Measurements from ENCODE around the gene ACBD4. TPM values are rescaled to one million over a fixed set of nuclear protein-coding genes. Genes with fewer than 3 reads are reported as not detected.
A peak's percentile ranks its signal among the peaks of the same experiment; 100 is the strongest.

ACBD4 gene
- total RNA-seq, 1 donor from 2014 or later, result 9.4 TPM

GRCh38 chr17:45093444-45094110 is 41.9 kb upstream of the ACBD4 start:
- Mint-ChIP-seq H3K9me3 (ENCODE audit: unreplicated experiment) (no peaks in the 10 kb centered on the region), H3K27me3 (ENCODE audit: unreplicated experiment) (peaks cover 13% of the 10 kb centered on the region), H3K36me3 (ENCODE audit: low read depth, unreplicated experiment) (peaks cover 56% of the 10 kb centered on the region), H3K27ac (ENCODE audit: unreplicated experiment) (peak overlapping the region; percentile 16), H3K4me1 (ENCODE audit: unreplicated experiment) (no peaks in the 10 kb centered on the region), H3K4me3 (ENCODE audit: unreplicated experiment) (no peak overlapping the region)
- no peak for DNase-seq (ENCODE audit: low spot score)
- no peak for TF ChIP-seq CTCF (IDR thresholded peaks at IDR 0.05; ENCODE audit: unreplicated experiment)

GRCh38 chr17:45096141-45096540 is 39.3 kb upstream of the ACBD4 start:
- Mint-ChIP-seq H3K27me3 (ENCODE audit: unreplicated experiment) (peaks cover 14% of the 10 kb centered on the region), H3K36me3 (ENCODE audit: low read depth, unreplicated experiment) (peaks cover 58% of the 10 kb centered on the region), H3K4me3 (ENCODE audit: unreplicated experiment) (no peak overlapping the region), H3K4me1 (ENCODE audit: unreplicated experiment) (no peaks in the 10 kb centered on the region), H3K9me3 (ENCODE audit: unreplicated experiment) (no peaks in the 10 kb centered on the region), H3K27ac (ENCODE audit: unreplicated experiment) (no peak overlapping the region)
- no peak for DNase-seq (ENCODE audit: low spot score)
- TF ChIP-seq CTCF (IDR thresholded peaks at IDR 0.05; ENCODE audit: unreplicated experiment), result peak; percentile 27

- H3K9me3 Mint-ChIP-seq (ENCODE audit: unreplicated experiment), result no peaks in the 10 kb centered on the region
- peaks cover 56% of the 10 kb centered on the region for H3K36me3 Mint-ChIP-seq (ENCODE audit: low read depth, unreplicated experiment)
- no peak for TF ChIP-seq CTCF (IDR thresholded peaks at IDR 0.05; ENCODE audit: unreplicated experiment)
- H3K4me1 Mint-ChIP-seq (ENCODE audit: unreplicated experiment), result no peaks in the 10 kb centered on the region
- no peak for DNase-seq (ENCODE audit: low spot score)
- no peak overlapping the region for H3K4me3 Mint-ChIP-seq (ENCODE audit: unreplicated experiment)
- H3K27ac Mint-ChIP-seq (ENCODE audit: unreplicated experiment), result no peak overlapping the region
- peaks cover 14% of the 10 kb centered on the region for H3K27me3 Mint-ChIP-seq (ENCODE audit: unreplicated experiment)
Measured at GRCh38 chr17:45096926-45097325, 38.6 kb upstream of the ACBD4 start.

GRCh38 chr17:45098081-45098868 is 37.2 kb upstream of the ACBD4 start:
- H3K9me3 Mint-ChIP-seq (ENCODE audit: unreplicated experiment), result no peaks in the 10 kb centered on the region
- DNase-seq (ENCODE audit: low spot score), result no peak
- peak overlapping the region; percentile 27 for H3K4me3 Mint-ChIP-seq (ENCODE audit: unreplicated experiment)
- H3K27ac Mint-ChIP-seq (ENCODE audit: unreplicated experiment), result no peak overlapping the region
- peaks cover 58% of the 10 kb centered on the region for H3K36me3 Mint-ChIP-seq (ENCODE audit: low read depth, unreplicated experiment)
- no peaks in the 10 kb centered on the region for H3K4me1 Mint-ChIP-seq (ENCODE audit: unreplicated experiment)
- no peak for TF ChIP-seq CTCF (IDR thresholded peaks at IDR 0.05; ENCODE audit: unreplicated experiment)
- peaks cover 14% of the 10 kb centered on the region for H3K27me3 Mint-ChIP-seq (ENCODE audit: unreplicated experiment)

All from endothelial cell (in vitro differentiated cells).